ENCODE results near the gene TPH2. TPM values are rescaled to one million over a fixed set of nuclear protein-coding genes. Genes with fewer than 3 reads are reported as not detected.

The TPH2 gene
- polyA plus RNA-seq, 3 donors = not detected

- Mint-ChIP-seq H3K27ac (no peak overlapping the region), H3K36me3 (no peaks in the 10 kb centered on the region)
- intact Hi-C loops (cut with micrococcal nuclease) = no loop called here
Measured at GRCh38 chr12:72041811-72042210, 103.2 kb downstream of the TPH2 start.

GRCh38 chr12:72053604-72054003 lies 115.0 kb downstream of the TPH2 start:
- Mint-ChIP-seq H3K9me3 (peaks cover 0 to 5% (median 2%) of the 10 kb centered on the region in 7 donors), H3K27ac (no peak overlapping the region), H3K4me3 (no peak overlapping the region), H3K27me3 (ENCODE audit: low read depth in 3 of 3) (peaks cover 0 to 2% (median 0%) of the 10 kb centered on the region in 3 donors), H3K4me1 (no peaks in the 10 kb centered on the region), H3K36me3 (no peaks in the 10 kb centered on the region)
- WGBS (ENCODE audit: insufficient coverage) = no CpG with 5 or more reads among the region's 2 CpGs
- H2AFZ ChIP-seq (ENCODE audit: insufficient read depth, low read depth, low read length, poor library complexity, severe bottlenecking) = no peak overlapping the region
- H3K79me2 ChIP-seq (ENCODE audit: insufficient read depth, low read length) = no peaks in the 10 kb centered on the region
- TF ChIP-seq CTCF (IDR thresholded peaks at IDR 0.05) = no peak
- no peaks in the 10 kb centered on the region for H3K9me3 ChIP-seq (replicated peaks in 1 of 2; ENCODE audit: control insufficient read depth in 1 of 2, insufficient read depth in 1 of 2, low read length in 2 of 2)
- H3K27ac ChIP-seq (ENCODE audit: low read depth in 1 of 2, low read length in 2 of 2) = no peak overlapping the region
- H3K36me3 ChIP-seq (replicated peaks in 1 of 2; ENCODE audit: control insufficient read depth in 1 of 2, insufficient read depth in 2 of 2, low read length in 2 of 2) = no peaks in the 10 kb centered on the region
- H3K4me3 ChIP-seq (replicated peaks in 1 of 3; ENCODE audit: low read depth in 2 of 3, low read length in 3 of 3) = no peak overlapping the region
- H4K20me1 ChIP-seq (ENCODE audit: insufficient read depth, low read length) = no peaks in the 10 kb centered on the region
- no peak overlapping the region for H3K9ac ChIP-seq (ENCODE audit: insufficient read depth, low read length, poor library complexity, severe bottlenecking)
- no peaks in the 10 kb centered on the region for H3K27me3 ChIP-seq (ENCODE audit: control insufficient read depth in 2 of 2, insufficient read depth in 2 of 2, low read length in 2 of 2)
- H3K4me2 ChIP-seq (replicated peaks; ENCODE audit: extremely low read depth, low read length, poor library complexity, severe bottlenecking) = no peak overlapping the region
- H3K4me1 ChIP-seq (ENCODE audit: control insufficient read depth in 1 of 2, insufficient read depth in 2 of 2, low read length in 2 of 2) = no peaks in the 10 kb centered on the region
- DNase-seq = no peak
- intact Hi-C loops (cut with micrococcal nuclease) = no loop called here

More at GRCh38 chr12:72041811-72042210, 103.2 kb downstream of the TPH2 start:
- Histone ChIP-seq H4K20me1 (ENCODE audit: insufficient read depth, low read length) (no peaks in the 10 kb centered on the region), H3K9me3 (replicated peaks in 1 of 2; ENCODE audit: control insufficient read depth in 1 of 2, insufficient read depth in 1 of 2, low read length in 2 of 2) (peaks cover 0 to 7% of the 10 kb centered on the region in 2 donors), H2AFZ (ENCODE audit: insufficient read depth, low read depth, low read length, poor library complexity, severe bottlenecking) (no peak overlapping the region), H3K4me1 (ENCODE audit: control insufficient read depth in 1 of 2, insufficient read depth in 2 of 2, low read length in 2 of 2) (no peaks in the 10 kb centered on the region), H3K27ac (ENCODE audit: low read depth in 1 of 2, low read length in 2 of 2) (no peak overlapping the region), H3K4me3 (replicated peaks in 1 of 3; ENCODE audit: low read depth in 2 of 3, low read length in 3 of 3) (no peak overlapping the region), H3K9ac (ENCODE audit: insufficient read depth, low read length, poor library complexity, severe bottlenecking) (no peak overlapping the region), H3K36me3 (replicated peaks in 1 of 2; ENCODE audit: control insufficient read depth in 1 of 2, insufficient read depth in 2 of 2, low read length in 2 of 2) (no peaks in the 10 kb centered on the region), H3K27me3 (ENCODE audit: control insufficient read depth in 2 of 2, insufficient read depth in 2 of 2, low read length in 2 of 2) (no peaks in the 10 kb centered on the region), H3K79me2 (ENCODE audit: insufficient read depth, low read length) (no peaks in the 10 kb centered on the region), H3K4me2 (replicated peaks; ENCODE audit: extremely low read depth, low read length, poor library complexity, severe bottlenecking) (no peak overlapping the region)
- H3K9me3 Mint-ChIP-seq = peaks cover 2 to 11% (median 2%) of the 10 kb centered on the region in 7 donors
- TF ChIP-seq CTCF (IDR thresholded peaks at IDR 0.05) = no peak
- H3K4me3 Mint-ChIP-seq = no peak overlapping the region
- 75% methylated on average over 1 of the region's 2 CpGs for WGBS (ENCODE audit: insufficient coverage)
- no peak for DNase-seq
- no peaks in the 10 kb centered on the region for H3K4me1 Mint-ChIP-seq
- peaks cover 0 to 5% (median 4%) of the 10 kb centered on the region in 3 donors for H3K27me3 Mint-ChIP-seq (ENCODE audit: low read depth in 3 of 3)

Data from CD14-positive monocyte (primary cell).